GM18870 (cell line): ENCODE data around the gene FHDC1.

Source experiments
- ATAC-seq: cut with Tn5 transposase; IDR thresholded peaks from one replicate; pipeline ENCODE4 v1.9.1; 2021; ENCODE audit warnings: moderate library complexity; ENCODE audit not compliant: unreplicated experiment

Gene FHDC1

GRCh38 chr4:153001626-153002025 lies 65.5 kb downstream of the FHDC1 start:
- no peak for ATAC-seq

GRCh38 chr4:153002110-153002509 lies 66.0 kb downstream of the FHDC1 start:
- ATAC-seq, result no peak

DNA sequence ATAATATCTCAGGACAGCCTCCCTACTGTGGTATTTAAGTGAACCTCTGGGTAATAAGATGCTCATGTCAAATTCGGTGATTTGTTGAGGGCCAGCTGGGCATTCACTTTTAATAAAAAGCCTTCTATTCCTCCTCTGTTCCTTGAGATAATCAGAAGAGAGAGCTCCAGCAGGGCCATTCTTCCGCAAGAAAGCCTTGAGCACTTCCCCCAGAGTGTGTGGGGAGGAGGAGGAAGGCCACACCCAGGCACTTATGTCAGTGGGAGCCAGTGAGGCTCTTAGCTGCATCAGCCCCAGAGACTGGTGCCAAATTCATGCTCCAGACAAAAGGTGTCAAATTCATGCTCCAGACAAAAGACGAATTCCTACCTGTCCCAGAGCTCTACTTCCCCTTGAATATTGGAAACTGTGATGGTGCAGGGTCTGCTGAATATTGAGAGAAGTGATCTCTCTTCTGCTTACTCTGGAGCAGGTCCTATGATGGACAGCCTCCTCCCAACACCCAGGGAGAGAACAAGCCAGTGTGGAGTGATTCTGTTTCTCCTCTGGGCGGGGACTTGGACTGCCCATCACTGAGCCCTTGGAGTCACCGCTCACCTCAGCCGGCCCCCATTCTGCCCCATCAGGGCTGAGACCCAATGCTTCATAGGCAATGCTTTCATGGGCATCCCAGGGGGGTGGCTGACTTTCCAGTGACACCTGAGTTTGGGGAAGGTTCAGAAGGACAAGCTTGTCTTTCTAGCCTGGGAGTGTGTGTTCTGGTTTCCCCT lies 68.1 kb downstream of the FHDC1 start:
- ATAC-seq, result no peak

DNA sequence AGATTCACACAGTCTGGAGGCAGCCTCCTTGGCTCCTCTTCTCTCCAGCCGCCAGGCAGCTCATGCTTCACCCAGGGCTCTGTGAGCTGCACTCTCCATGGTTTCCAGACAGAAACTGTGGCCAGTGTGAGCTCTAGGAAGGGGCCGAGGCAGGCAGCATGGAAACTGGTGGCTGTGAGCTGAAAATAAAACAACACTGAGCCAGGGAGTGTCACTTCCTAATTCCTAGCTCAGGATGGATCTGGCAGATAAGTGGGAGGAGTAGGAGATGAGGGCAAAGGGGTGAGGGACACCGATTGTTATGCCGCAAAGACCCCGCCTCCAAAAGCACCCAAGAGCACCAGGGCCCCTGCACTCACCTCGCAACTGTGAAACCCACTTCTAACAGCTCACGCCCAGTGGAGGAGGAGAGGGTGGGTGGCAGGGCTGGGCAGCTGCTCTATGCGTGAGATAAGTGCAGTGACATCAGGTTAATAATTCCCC lies 69.8 kb downstream of the FHDC1 start:
- no peak for ATAC-seq

DNA sequence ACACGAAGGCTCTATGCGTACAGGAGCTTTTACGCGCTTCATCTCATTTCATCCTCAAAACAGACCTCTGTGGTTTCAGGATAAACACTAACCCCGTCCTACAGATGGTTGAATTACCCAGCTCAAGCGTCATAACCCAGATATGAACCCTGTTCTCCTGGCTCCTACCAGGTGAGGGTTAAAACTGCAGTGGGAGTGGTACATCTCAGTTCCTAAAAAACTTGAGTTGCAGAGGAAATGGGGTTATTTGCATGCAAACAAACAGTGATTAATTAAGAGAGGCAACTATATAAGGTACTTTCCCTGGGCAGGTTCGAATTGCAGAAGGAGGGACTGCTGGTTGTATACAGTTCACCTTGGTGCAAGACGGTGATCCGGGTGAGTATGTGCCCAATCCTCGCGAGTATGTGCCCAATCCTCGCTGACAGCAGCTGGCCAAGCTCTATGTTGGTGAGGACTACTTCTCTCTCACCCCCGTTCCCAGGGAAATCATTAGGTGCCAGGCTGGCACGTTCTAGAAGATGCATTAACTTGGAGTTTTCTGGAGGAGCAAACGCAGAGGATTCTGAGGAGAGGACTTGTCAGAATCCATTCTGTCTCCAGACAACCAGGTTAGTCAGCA lies 72.6 kb downstream of the FHDC1 start:
- ATAC-seq, result peak; percentile 73

DNA sequence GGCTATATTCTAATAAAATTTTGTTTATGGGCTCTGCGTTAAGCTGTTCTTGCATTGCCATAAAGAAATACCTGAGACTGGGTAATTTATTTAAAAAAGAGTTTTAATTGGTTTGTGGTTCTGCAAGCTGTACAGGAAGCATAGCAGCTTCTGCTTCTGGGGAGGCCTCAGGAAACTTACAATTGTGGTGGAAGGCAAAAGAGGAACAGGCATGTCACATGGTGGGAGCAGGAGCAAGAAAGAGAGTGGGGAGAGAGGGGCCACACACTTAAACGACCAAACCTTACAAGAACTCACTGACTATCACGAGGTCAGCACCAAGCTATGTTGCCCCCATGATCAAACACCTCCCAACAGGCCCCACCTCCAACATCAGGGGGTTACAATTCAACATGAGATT lies 74.0 kb downstream of the FHDC1 start:
- ATAC-seq, result no peak

GRCh38 chr4:153013202-153013977 lies 77.3 kb downstream of the FHDC1 start:
- ATAC-seq, result no peak

DNA sequence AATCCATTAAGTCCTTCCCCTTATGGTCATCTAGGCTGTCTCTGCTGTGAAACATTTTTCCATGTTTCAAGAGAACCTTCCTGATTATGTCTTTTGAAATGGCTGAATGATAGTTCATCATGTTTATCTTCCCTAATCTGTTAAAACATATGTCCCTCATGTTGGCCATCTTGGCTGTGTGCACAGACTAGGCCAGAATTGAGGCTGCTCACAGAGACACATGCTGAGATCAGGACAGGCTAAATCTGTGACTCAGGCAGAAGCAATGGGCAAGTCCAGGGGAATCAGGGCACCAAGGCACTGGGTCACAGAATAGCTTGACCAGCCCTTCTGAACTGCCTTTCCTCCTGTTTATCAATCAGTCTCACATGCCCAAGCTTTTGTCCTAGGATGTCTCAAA lies 78.3 kb downstream of the FHDC1 start:
- no peak for ATAC-seq

DNA sequence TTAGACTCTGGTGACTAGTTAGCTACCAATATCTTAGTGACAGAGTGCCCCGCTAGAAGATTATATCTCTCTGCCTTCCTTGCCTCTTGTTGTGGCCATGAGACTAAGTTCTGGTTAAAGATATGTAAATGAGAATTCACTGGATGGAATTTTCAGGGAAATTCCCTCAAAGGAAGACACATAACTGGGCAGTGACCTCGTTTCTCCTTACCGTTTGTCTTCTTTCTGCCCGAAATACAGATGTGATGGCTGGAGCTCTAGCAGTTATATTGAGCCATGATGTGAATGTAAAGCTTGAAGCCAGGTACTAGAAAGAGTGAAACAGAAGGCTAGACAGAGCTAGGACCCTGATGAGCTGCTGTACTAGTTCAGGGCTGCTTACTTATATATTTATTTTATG lies 80.5 kb downstream of the FHDC1 start:
- no peak for ATAC-seq

DNA sequence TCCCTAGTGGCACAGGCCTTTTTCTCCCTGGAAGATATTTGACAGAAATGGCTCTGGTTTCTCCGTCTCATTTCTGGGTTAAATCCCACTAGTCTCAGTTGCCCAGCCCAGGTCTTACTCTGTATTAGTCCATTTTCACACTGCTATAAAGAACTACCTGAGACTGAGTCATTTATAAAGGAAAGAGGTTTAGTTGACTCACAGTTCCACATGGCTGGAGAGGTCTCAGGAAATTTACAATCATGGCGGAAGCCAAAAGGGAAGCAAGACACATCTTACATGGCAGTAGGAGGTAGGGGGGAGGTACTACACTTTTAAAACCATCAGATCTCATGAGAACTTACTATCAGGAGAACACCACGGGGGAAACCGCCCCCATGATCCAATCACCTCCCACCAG lies 81.9 kb downstream of the FHDC1 start:
- no peak for ATAC-seq

DNA sequence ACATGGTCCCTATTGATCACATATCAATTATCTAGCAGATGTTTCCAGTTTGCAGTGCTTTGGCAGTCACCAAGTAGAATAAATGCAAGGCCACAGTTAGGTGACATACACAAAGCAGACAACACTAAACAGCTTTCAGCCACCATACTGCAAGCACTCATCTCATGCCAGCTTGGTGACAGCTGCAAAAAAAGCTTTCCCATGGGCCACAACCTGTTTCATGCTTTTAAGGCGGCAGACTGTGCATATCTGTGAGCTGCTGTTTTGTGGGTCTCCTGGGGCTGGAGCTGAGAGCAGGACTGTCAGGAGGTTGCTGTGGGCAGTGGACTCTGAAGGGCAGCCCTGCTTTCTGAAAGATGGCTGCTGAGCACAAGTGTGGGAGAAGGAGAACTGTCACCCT lies 82.6 kb downstream of the FHDC1 start:
- no peak for ATAC-seq

DNA sequence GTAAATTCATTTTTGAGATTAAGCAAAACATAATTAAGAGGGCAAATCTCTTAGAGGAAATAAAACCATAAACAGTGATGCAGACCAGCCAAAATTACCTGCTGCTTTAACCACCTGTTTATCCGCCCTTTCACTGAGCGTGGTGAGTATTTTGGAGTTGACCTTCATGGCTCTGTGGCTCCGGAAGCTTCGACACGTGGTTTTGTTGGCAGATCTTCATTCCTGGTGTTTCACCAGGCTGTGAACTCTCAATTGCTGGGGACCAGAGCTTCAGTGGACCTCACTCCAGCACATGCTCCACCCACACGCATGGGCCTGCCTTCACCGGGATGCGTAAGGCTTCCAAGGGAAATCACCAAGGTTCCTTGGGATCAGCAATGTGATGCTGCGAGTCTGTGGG lies 83.8 kb downstream of the FHDC1 start:
- ATAC-seq, result no peak

GRCh38 chr4:153020457-153020856 lies 84.3 kb downstream of the FHDC1 start:
- ATAC-seq, result no peak

DNA sequence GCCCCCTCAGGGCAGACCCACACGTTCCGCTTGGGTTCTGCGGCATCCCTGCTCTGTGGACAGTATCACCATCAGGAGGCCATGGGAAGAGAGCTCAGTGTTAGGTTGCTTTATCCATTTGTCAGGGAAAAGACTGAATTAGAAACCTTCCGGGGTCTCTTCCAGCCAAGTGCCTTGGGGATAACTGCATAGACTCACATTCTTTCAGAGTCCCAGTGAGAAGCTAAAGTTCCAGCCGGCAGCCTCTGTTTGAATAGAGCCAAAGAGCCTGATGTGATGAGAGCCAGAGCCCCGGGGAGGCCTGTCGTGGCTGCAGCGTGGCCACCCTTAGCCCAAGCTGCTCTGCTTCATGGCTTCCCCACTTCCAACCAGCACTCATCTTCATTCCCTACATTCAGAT lies 85.2 kb downstream of the FHDC1 start:
- no peak for ATAC-seq

- ATAC-seq, result no peak
Observed at GRCh38 chr4:153022241-153022715, 86.2 kb downstream of the FHDC1 start.

- ATAC-seq, result no peak
Observed at GRCh38 chr4:153023139-153023538, 87.0 kb downstream of the FHDC1 start.

- ATAC-seq, result no peak
Observed at GRCh38 chr4:153023692-153024394, 87.7 kb downstream of the FHDC1 start.

- ATAC-seq, result no peak
Observed at GRCh38 chr4:153024466-153024865, 88.3 kb downstream of the FHDC1 start.

- no peak for ATAC-seq
Observed at GRCh38 chr4:153025406-153025805, 89.3 kb downstream of the FHDC1 start.

DNA sequence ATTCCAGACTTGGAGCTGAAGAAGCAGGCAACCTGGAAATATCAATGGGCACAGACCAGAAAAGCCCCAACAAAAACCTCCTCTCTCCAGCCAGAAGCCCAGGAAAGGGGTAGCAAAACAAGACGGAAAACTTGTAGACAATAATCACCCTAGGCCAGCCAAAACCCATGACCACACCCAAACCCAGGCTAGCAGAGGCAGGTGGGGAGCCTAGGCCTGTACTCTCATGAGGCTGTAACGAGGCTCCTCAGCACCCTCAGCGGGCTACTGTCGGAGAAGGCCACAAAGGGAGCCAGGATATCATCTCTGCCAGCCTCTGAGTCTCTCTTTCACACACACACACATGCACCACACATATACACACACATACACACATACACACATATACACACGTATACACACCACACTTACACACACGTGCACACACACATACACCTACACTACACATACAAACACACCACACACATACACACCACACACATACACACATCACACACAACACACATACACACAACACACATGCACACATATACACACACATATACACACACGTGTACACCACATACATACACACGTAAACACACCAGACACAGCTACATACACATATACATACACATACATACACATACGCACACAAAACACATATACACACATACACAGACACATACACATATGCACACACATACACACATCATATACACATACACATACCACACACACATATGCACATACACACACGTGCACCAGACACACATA lies 90.6 kb downstream of the FHDC1 start:
- ATAC-seq, result no peak
